IMR-90 (cell line): ENCODE data around the gene IER5. TPM values are rescaled to one million over a fixed set of nuclear protein-coding genes. Genes with fewer than 3 reads are reported as not detected.

ENCODE experiments used
- ATAC-seq: fragments of 200-7000 bp; cut with Tn5 transposase; 2 replicates; pipeline ENCODE4 v1.9.1; 2020; ENCODE audit warnings: low read depth, mild to moderate bottlenecking, moderate library complexity
- BruUV-seq: library from RNA; stranded (reverse); fragments of 400-500 nt; replicated peaks from 2 replicates; lab custom pipeline; 2021; lab: Mats Ljungman, UMichigan
- CTCF ChIA-PET: fragments of 300-600 bp; formaldehyde crosslinking; extraction: SDS; loops from one replicate; lab custom pipeline; 2021; ENCODE audit warnings: antibody characterized with exemption; lab: Yijun Ruan, JAX
- POLR2A ChIA-PET: fragments of 300-600 bp; sonication (Branson Sonifier 250); formaldehyde crosslinking; loops from one replicate; lab custom pipeline; 2022; ENCODE audit warnings: antibody characterized with exemption; ENCODE audit not compliant: unreplicated experiment; lab: Charles Lee
- DNase-seq: peaks from one replicate; pipeline ENCODE4 v3.0.0; 2013
- H2AFZ ChIP-seq: replicated peaks from 2 replicates; pipeline ENCODE3; 2013; ENCODE audit warnings: low read length, mild to moderate bottlenecking; ENCODE audit not compliant: poor library complexity
- H2AK5ac ChIP-seq: 2 replicates; pipeline ENCODE4 v1.6.1; 2013; ENCODE audit warnings: low read depth, low read length, inconsistent platforms
- H2AK9ac ChIP-seq: replicated peaks from 2 replicates; pipeline ENCODE3; 2013; ENCODE audit warnings: mild to moderate bottlenecking, low read depth, low read length, moderate library complexity; ENCODE audit not compliant: poor library complexity
- H2BK120ac ChIP-seq: 2 replicates; pipeline ENCODE4 v1.6.1; 2013; ENCODE audit warnings: low read depth, low read length, inconsistent platforms
- H2BK15ac ChIP-seq: 3 replicates; pipeline ENCODE4 v1.6.1; 2013; ENCODE audit warnings: low read depth, low read length, inconsistent platforms
- H2BK20ac ChIP-seq: 2 replicates; pipeline ENCODE4 v1.6.1; 2013; ENCODE audit warnings: low read depth, mild to moderate bottlenecking, inconsistent platforms, low read length, moderate library complexity
- H2BK5ac ChIP-seq: 2 replicates; pipeline ENCODE4 v1.6.1; 2013; ENCODE audit warnings: mild to moderate bottlenecking, low read depth, low read length, inconsistent platforms; ENCODE audit not compliant: poor library complexity, severe bottlenecking
- H3K14ac ChIP-seq: replicated peaks from 2 replicates; pipeline ENCODE4 v1.6.1; 2013; ENCODE audit warnings: low read depth, low read length, inconsistent platforms
- H3K18ac ChIP-seq: 2 replicates; pipeline ENCODE4 v1.6.1; 2013; ENCODE audit warnings: low read depth, low read length, control low read depth
- H3K23ac ChIP-seq: 2 replicates; pipeline ENCODE4 v1.6.1; 2013; ENCODE audit warnings: low read depth, low read length, inconsistent platforms
- H3K27ac ChIP-seq: 2 replicates; pipeline ENCODE4 v1.5.1; 2013; ENCODE audit warnings: mild to moderate bottlenecking, control low read depth, low read length; ENCODE audit not compliant: insufficient read depth
- H3K27me3 ChIP-seq: 2 replicates; pipeline ENCODE4 v1.6.1; 2013; ENCODE audit warnings: low read length; ENCODE audit not compliant: control insufficient read depth, insufficient read depth
- H3K36me3 ChIP-seq: 2 replicates; pipeline ENCODE4 v1.6.1; 2013; ENCODE audit warnings: low read length, mixed read lengths; ENCODE audit not compliant: control insufficient read depth, insufficient read depth
- H3K4ac ChIP-seq: 2 replicates; pipeline ENCODE4 v1.6.1; 2013; ENCODE audit warnings: low read depth, low read length, inconsistent platforms
- H3K4me1 ChIP-seq: 2 replicates; pipeline ENCODE4 v1.6.1; 2013; ENCODE audit warnings: low read length, mixed read lengths; ENCODE audit not compliant: control insufficient read depth, insufficient read depth
- H3K4me2 ChIP-seq: 2 replicates; pipeline ENCODE4 v1.6.1; 2013; ENCODE audit warnings: low read depth, mild to moderate bottlenecking, control low read depth, low read length, moderate library complexity
- H3K4me3 ChIP-seq: 2 replicates; pipeline ENCODE4 v1.5.1; 2013; ENCODE audit warnings: low read depth, mild to moderate bottlenecking, control low read depth, low read length, moderate library complexity; ENCODE audit not compliant: insufficient read depth
- H3K56ac ChIP-seq: 2 replicates; pipeline ENCODE4 v1.6.1; 2013; ENCODE audit warnings: low read length, inconsistent platforms; ENCODE audit not compliant: insufficient read depth; ENCODE audit errors: extremely low read depth
- H3K79me1 ChIP-seq, 2 experiments: 2 replicates each; pipeline ENCODE4 v1.6.1; 2013; ENCODE audit warnings: low read length in 2 of 2, inconsistent platforms in 1 of 2, low read depth in 1 of 2
- H3K9ac ChIP-seq: 2 replicates; pipeline ENCODE4 v1.6.1; 2013; ENCODE audit warnings: low read depth, low read length, control low read depth
- H3K9me1 ChIP-seq: 2 replicates; pipeline ENCODE4 v1.6.1; 2013; ENCODE audit warnings: low read length, inconsistent platforms; ENCODE audit not compliant: insufficient read depth
- H3K9me3 ChIP-seq: 2 replicates; pipeline ENCODE4 v1.6.1; 2013; ENCODE audit warnings: low read length; ENCODE audit not compliant: control insufficient read depth, insufficient read depth
- H4K20me1 ChIP-seq: 2 replicates; pipeline ENCODE4 v1.6.1; 2013; ENCODE audit warnings: low read length, inconsistent platforms; ENCODE audit not compliant: insufficient read depth
- H4K5ac ChIP-seq: 2 replicates; pipeline ENCODE4 v1.6.1; 2013; ENCODE audit warnings: mild to moderate bottlenecking, low read depth, low read length, control low read depth
- H4K8ac ChIP-seq, 2 experiments: 2 replicates each; pipeline ENCODE4 v1.6.1; 2013; ENCODE audit warnings: low read depth in 2 of 2, low read length in 2 of 2, control low read depth in 1 of 2, inconsistent platforms in 1 of 2
- H4K91ac ChIP-seq: 2 replicates; pipeline ENCODE4 v1.6.1; 2013; ENCODE audit warnings: low read depth, low read length, inconsistent platforms; ENCODE audit not compliant: insufficient read depth
- CHD1 ChIP-seq: IDR thresholded peaks from 2 replicates; pipeline ENCODE4 v1.6.1; 2012; ENCODE audit warnings: low read depth, low read length, improper control_type of control experiment
- ELK1 ChIP-seq: fragments of 150-350 bp; IDR thresholded peaks from 2 replicates; pipeline ENCODE4 v1.6.1; 2016; ENCODE audit warnings: low read depth, mild to moderate bottlenecking, low read length, moderate library complexity, borderline replicate concordance
- FOS ChIP-seq: fragments of 150-350 bp; IDR thresholded peaks from 2 replicates; pipeline ENCODE4 v1.6.1; 2016; ENCODE audit warnings: low read depth, low read length
- MAFK ChIP-seq: IDR thresholded peaks from 2 replicates; pipeline ENCODE4 v1.6.1; 2012; ENCODE audit warnings: low read depth, low read length, improper control_type of control experiment
- MAZ ChIP-seq: IDR thresholded peaks from 2 replicates; pipeline ENCODE4 v1.6.1; 2012; ENCODE audit warnings: low read depth, mild to moderate bottlenecking, low read length, improper control_type of control experiment, moderate library complexity, borderline replicate concordance
- MXI1 ChIP-seq: IDR thresholded peaks from 2 replicates; pipeline ENCODE4 v1.6.1; 2012; ENCODE audit warnings: low read depth, mild to moderate bottlenecking, low read length, moderate library complexity, borderline replicate concordance
- NFE2L2 ChIP-seq: fragments of 150-350 bp; IDR thresholded peaks from 2 replicates; pipeline ENCODE4 v1.6.1; 2016; ENCODE audit warnings: low read depth, mild to moderate bottlenecking, low read length
- POLR2A ChIP-seq: IDR thresholded peaks from 2 replicates; pipeline ENCODE4 v1.6.1; 2012; ENCODE audit warnings: mild to moderate bottlenecking, low read depth, low read length
- RAD21 ChIP-seq: IDR thresholded peaks from 2 replicates; pipeline ENCODE4 v1.6.1; 2012; ENCODE audit warnings: low read length, improper control_type of control experiment
- RFX5 ChIP-seq: IDR thresholded peaks from 2 replicates; pipeline ENCODE4 v1.8.0; 2012; ENCODE audit warnings: low read depth, mild to moderate bottlenecking, low read length, moderate library complexity
- SMC3 ChIP-seq: fragments of 150-350 bp; IDR thresholded peaks from 2 replicates; pipeline ENCODE4 v1.6.1; 2016; ENCODE audit warnings: low read depth, mild to moderate bottlenecking, antibody characterized with exemption, low read length, moderate library complexity
- USF2 ChIP-seq: fragments of 150-350 bp; IDR thresholded peaks from 2 replicates; pipeline ENCODE4 v1.6.1; 2017; ENCODE audit warnings: mild to moderate bottlenecking, antibody characterized with exemption, low read length, low read depth
- WGBS, 2 experiments: methylation state at CpG; one replicate each; pipeline versions ENCODE4 v1.1.5 to v1.1.7; 2013; ENCODE audit warnings: missing lambda C conversion rate in 2 of 2; ENCODE audit not compliant: insufficient read length in 1 of 2; ENCODE audit errors: extremely low coverage in 2 of 2; 5-methylcytosine and 5-hydroxymethylcytosine counted together
- dilution Hi-C: fragments of 300-500 bp; cut with HindIII; formaldehyde crosslinking; loops from one replicate; pipeline ENCODE4 v1.14.3; 2018; ENCODE audit warnings: low sequenced_read_pairs; ENCODE audit not compliant: unreplicated experiment
- in situ Hi-C: fragments of 300-500 bp; cut with MboI; formaldehyde crosslinking; loops from 3 replicates; pipeline ENCODE4 v1.14.3; 2019; ENCODE audit warnings: low sequenced_read_pairs, inconsistent platforms, mixed read lengths
- intact Hi-C: fragments of 100-400 bp; cut with micrococcal nuclease; formaldehyde crosslinking; loops from 2 replicates; pipeline ENCODE4 v1.10.0; 2022
- polyA plus RNA-seq, 3 experiments: library from polyadenylated mRNA; depleted of rRNA; stranded (reverse); fragments of >200 nt; gene quantifications; 2 replicates each; pipeline ENCODE4 v1.2.3, GENCODE V29; 2012; ENCODE audit warnings: low replicate concordance in 1 of 3
- total RNA-seq: library from RNA; depleted of rRNA; stranded (reverse); fragments of >200 nt; gene quantifications from 2 replicates; pipeline ENCODE4 v1.2.3, GENCODE V29; 2012
- TF ChIP-seq, protein P1 (sequence below): conservative IDR thresholded peaks from 2 replicates; pipeline ENCODE4 v1.5.1; 2012; ENCODE audit warnings: mild to moderate bottlenecking, low read depth, low read length, improper control_type of control experiment

Gene IER5
- total and polyA plus RNA-seq, 2 of the 4 experiments (the other 2 are of a cell fraction) = 15.8 to 27.1 TPM

DNA sequence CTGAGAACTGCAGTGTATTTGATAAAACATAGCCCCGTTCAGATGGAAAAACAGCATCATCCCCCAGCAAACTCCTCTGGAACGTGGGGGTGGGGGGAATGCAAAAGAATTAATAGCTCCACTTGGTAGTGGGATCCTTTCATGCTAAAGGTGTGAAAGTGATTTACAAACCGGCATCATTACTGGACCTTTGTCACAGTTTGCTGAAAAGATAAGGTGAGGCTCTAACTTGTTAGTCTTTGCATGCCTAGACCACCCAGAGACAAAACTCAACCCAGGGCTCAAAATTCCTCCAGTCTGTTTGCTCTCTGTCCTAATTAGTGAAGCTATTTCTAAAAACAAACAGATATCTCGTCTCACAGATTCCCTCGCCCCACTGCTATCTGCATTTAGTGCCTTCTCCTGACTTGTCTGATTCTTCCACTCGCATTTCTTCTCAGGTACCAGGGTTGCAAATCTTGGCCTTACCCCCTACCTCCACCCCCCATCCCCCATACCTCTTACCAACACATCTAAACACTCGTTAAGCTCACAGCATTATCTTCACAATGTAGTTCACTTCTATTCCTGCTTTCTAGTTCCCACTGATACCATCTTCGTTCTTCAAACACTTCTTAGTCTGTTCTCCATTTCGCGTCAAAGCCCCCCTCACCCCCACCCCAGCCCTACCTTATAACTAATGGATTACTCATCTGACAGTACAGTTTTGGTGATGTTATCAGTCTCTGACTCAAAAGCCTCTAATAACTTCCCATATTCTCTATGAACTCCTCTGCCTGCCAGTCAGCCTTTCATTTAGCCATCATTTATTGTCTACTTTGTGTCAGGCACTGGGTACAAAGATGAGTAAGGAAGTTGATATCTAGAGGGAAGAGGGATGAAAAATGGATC, 11.8 kb downstream of the IER5 start:
- Histone ChIP-seq H3K79me1 (peaks cover 21 to 69% of the 10 kb centered on the region in 2 experiments), H3K4me1 (peaks cover 46% of the 10 kb centered on the region), H3K27me3 (no peaks in the 10 kb centered on the region), H4K91ac (peak overlapping the region; percentile 78), H3K9me3 (no peaks in the 10 kb centered on the region), H3K36me3 (no peaks in the 10 kb centered on the region), H2BK5ac (peak overlapping the region; percentile 63), H3K9me1 (peaks cover 35% of the 10 kb centered on the region), H4K5ac (peak overlapping the region; percentile 31; the same call in 1 of the 2 replicates), H3K27ac (peak overlapping the region; percentile 7; the same call in 1 of the 2 replicates), H3K4ac (peak overlapping the region; percentile 64), H2BK120ac (peak overlapping the region; percentile 91), H3K4me3 (no peak overlapping the region), H3K56ac (peak overlapping the region; percentile 23; the same call in 1 of the 2 replicates), H2AFZ (peak overlapping the region; percentile 25), H3K18ac (peak overlapping the region; percentile 77), H3K14ac (peak overlapping the region; percentile 62), H4K8ac (peak overlapping the region; percentile 20 to 87), H2BK20ac (peak overlapping the region; percentile 94), H3K4me2 (peak overlapping the region; percentile 13; the same call in 1 of the 2 replicates), H2AK9ac (peak overlapping the region; percentile 60), H4K20me1 (peaks cover 4% of the 10 kb centered on the region; the same call in 1 of the 2 replicates), H2BK15ac (peak overlapping the region; percentile 88; the same call in 2 of the 3 replicates), H3K23ac (peak overlapping the region; percentile 77), H2AK5ac (peak overlapping the region; percentile 84; the same call in 1 of the 2 replicates), H3K9ac (peak overlapping the region; percentile 13; the same call in 1 of the 2 replicates)
- no peak for ATAC-seq
- POLR2A ChIA-PET = interaction anchor here (0.6 kb wide), 1 partner anchor 17 kb away, joined by 3 read pairs; no protein-coding TSS in a partner anchor
- no peak for DNase-seq
- 61 to 100% methylated on average over 1 to 5 of the region's 10 CpGs for WGBS, 2 experiments
- in situ Hi-C loops (no loop called here), intact Hi-C loops (no loop called here), dilution Hi-C loops (no loop called here)
- CTCF ChIA-PET = no interaction called here
- no TSS peak for BruUV-seq
- no peak for TF ChIP-seq CHD1
- TF ChIP-seq ELK1 = no peak
- no peak for TF ChIP-seq USF2
- no peak for TF ChIP-seq POLR2A
- no peak for TF ChIP-seq MAZ
- no peak for TF ChIP-seq FOS
- no peak for TF ChIP-seq MAFK
- TF ChIP-seq NFE2L2 = no peak
- TF ChIP-seq, protein P1, sequence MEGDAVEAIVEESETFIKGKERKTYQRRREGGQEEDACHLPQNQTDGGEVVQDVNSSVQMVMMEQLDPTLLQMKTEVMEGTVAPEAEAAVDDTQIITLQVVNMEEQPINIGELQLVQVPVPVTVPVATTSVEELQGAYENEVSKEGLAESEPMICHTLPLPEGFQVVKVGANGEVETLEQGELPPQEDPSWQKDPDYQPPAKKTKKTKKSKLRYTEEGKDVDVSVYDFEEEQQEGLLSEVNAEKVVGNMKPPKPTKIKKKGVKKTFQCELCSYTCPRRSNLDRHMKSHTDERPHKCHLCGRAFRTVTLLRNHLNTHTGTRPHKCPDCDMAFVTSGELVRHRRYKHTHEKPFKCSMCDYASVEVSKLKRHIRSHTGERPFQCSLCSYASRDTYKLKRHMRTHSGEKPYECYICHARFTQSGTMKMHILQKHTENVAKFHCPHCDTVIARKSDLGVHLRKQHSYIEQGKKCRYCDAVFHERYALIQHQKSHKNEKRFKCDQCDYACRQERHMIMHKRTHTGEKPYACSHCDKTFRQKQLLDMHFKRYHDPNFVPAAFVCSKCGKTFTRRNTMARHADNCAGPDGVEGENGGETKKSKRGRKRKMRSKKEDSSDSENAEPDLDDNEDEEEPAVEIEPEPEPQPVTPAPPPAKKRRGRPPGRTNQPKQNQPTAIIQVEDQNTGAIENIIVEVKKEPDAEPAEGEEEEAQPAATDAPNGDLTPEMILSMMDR = no peak
- TF ChIP-seq MXI1 = no peak
- no peak for TF ChIP-seq SMC3
- TF ChIP-seq RAD21 = no peak
- TF ChIP-seq RFX5 = no peak
